ENCODE measurements around the gene ST8SIA2.

- no peak for TF ChIP-seq EP300 (IDR thresholded peaks at IDR 0.05; ENCODE audit: low read depth)
- TF ChIP-seq POLR2A (IDR thresholded peaks at IDR 0.05), result no peak
Observed at GRCh38 chr15:92355307-92355706, 38.4 kb upstream of the ST8SIA2 start.

Measured in transverse colon (tissue), 1 donor.